ENCODE data around the gene ARHGAP6. TPM values are rescaled to one million over a fixed set of nuclear protein-coding genes. Genes with fewer than 3 reads are reported as not detected.

The ARHGAP6 gene
- total and polyA plus RNA-seq, 2 of the 4 experiments (the other 2 are of a cell fraction): 1.4 to 1.8 TPM

- Histone ChIP-seq H3K14ac (replicated peaks; ENCODE audit: low read depth, low read length) (no peak overlapping the region), H3K36me3 (ENCODE audit: control insufficient read depth, insufficient read depth, low read length) (no peaks in the 10 kb centered on the region), H3K4me2 (ENCODE audit: low read depth, low read length) (no peak overlapping the region), H3K4me1 (ENCODE audit: control insufficient read depth, insufficient read depth, low read length) (0 out of 2 replicates have a peak, but pooled peaks cover 2% of the 10 kb centered on the region), H3K9me3 (ENCODE audit: control insufficient read depth, insufficient read depth, low read length) (no peaks in the 10 kb centered on the region), H2AK9ac (replicated peaks; ENCODE audit: low read depth, low read length, poor library complexity) (no peak overlapping the region), H3K9me1 (ENCODE audit: insufficient read depth, low read length) (no peaks in the 10 kb centered on the region), H4K5ac (ENCODE audit: low read depth, low read length) (no peak overlapping the region), H4K8ac (ENCODE audit: low read depth in 2 of 2, low read length in 2 of 2) (no peak overlapping the region), H3K56ac (ENCODE audit: extremely low read depth, insufficient read depth, low read length) (no peak overlapping the region), H4K20me1 (ENCODE audit: insufficient read depth, low read length) (no peaks in the 10 kb centered on the region), H3K79me1 (ENCODE audit: low read depth in 1 of 2, low read length in 2 of 2) (no peaks in the 10 kb centered on the region), H4K91ac (ENCODE audit: insufficient read depth, low read depth, low read length) (no peak overlapping the region), H3K4ac (ENCODE audit: low read depth, low read length) (no peak overlapping the region), H2BK120ac (ENCODE audit: low read depth, low read length) (no peak overlapping the region), H3K27me3 (ENCODE audit: control insufficient read depth, insufficient read depth, low read length) (no peaks in the 10 kb centered on the region), H3K4me3 (ENCODE audit: insufficient read depth, low read depth, low read length) (no peak overlapping the region), H3K18ac (ENCODE audit: low read depth, low read length) (no peak overlapping the region), H3K23ac (ENCODE audit: low read depth, low read length) (no peak overlapping the region), H2BK15ac (ENCODE audit: low read depth, low read length) (no peak overlapping the region), H2AFZ (replicated peaks; ENCODE audit: low read length, poor library complexity) (no peak overlapping the region), H2BK20ac (ENCODE audit: low read depth, low read length) (no peak overlapping the region), H3K9ac (ENCODE audit: low read depth, low read length) (no peak overlapping the region), H2BK5ac (ENCODE audit: low read depth, low read length, poor library complexity, severe bottlenecking) (no peak overlapping the region), H3K27ac (ENCODE audit: insufficient read depth, low read length) (no peak overlapping the region), H2AK5ac (ENCODE audit: low read depth, low read length) (no peak overlapping the region)
- WGBS, 2 experiments (ENCODE audit: extremely low coverage in 2 of 2, insufficient read length in 1 of 2): 73% methylated on average over 3 of the region's 5 CpGs; no CpG with 5 or more reads in 1 of the 2 experiments
- POLR2A ChIA-PET (ENCODE audit: unreplicated experiment): no interaction called here
- DNase-seq (no peak), ATAC-seq (ENCODE audit: low read depth) (no peak)
- no TSS peak for BruUV-seq (replicated peaks)
- TF ChIP-seq RCOR1 (IDR thresholded peaks at IDR 0.05; ENCODE audit: insufficient replicate concordance, low read length): no peak
- TF ChIP-seq FOS (IDR thresholded peaks at IDR 0.05; ENCODE audit: low read depth, low read length): no peak
- TF ChIP-seq BHLHE40 (IDR thresholded peaks at IDR 0.05; ENCODE audit: low read depth, low read length): no peak
- no peak for TF ChIP-seq POLR2A (IDR thresholded peaks at IDR 0.05; ENCODE audit: low read depth, low read length)
- TF ChIP-seq RAD21 (IDR thresholded peaks at IDR 0.05; ENCODE audit: low read length): no peak
- CTCF ChIA-PET: no interaction called here
- in situ Hi-C loops (cut with MboI; ENCODE audit: low sequenced_read_pairs) (no loop called here), intact Hi-C loops (cut with micrococcal nuclease) (no loop called here), dilution Hi-C loops (cut with HindIII; ENCODE audit: low sequenced_read_pairs, unreplicated experiment) (no loop called here)
These were observed 257.7 kb downstream of the ARHGAP6 start for GRCh38 chrX:11408109-11408405.
